Mesenchymal stem cell (in vitro differentiated cells and primary cell): ENCODE data around the gene DISC1.

Source experiments
- DNase-seq: peaks from one replicate; pipeline ENCODE4 v3.0.0-alpha.2; 2013
- H2AFZ ChIP-seq: one replicate; pipeline ENCODE4 v1.6.1; 2013; ENCODE audit warnings: low read depth, mild to moderate bottlenecking, control low read depth, inconsistent platforms, low read length, moderate library complexity
- H2AK5ac ChIP-seq: 2 replicates; pipeline ENCODE4 v1.6.1; 2013; ENCODE audit warnings: low read length, moderate library complexity, mild to moderate bottlenecking, inconsistent platforms; ENCODE audit not compliant: severe bottlenecking
- H2BK120ac ChIP-seq: one replicate; pipeline ENCODE4 v1.6.1; 2013; ENCODE audit warnings: low read depth, mild to moderate bottlenecking, inconsistent platforms, low read length, moderate library complexity
- H2BK12ac ChIP-seq, 2 experiments: one replicate each; pipeline ENCODE4 v1.6.1; 2013; ENCODE audit warnings: inconsistent platforms in 2 of 2, low read length in 2 of 2, mild to moderate bottlenecking in 2 of 2, moderate library complexity in 2 of 2, control low read depth in 1 of 2
- H2BK15ac ChIP-seq: one replicate; pipeline ENCODE4 v1.6.1; 2013; ENCODE audit warnings: mild to moderate bottlenecking, low read depth, inconsistent platforms; ENCODE audit not compliant: poor library complexity, severe bottlenecking
- H2BK5ac ChIP-seq: 2 replicates; pipeline ENCODE4 v1.6.1; 2013; ENCODE audit warnings: low read depth, mild to moderate bottlenecking, low read length, control low read depth, inconsistent platforms; ENCODE audit not compliant: poor library complexity, severe bottlenecking
- H3K14ac ChIP-seq, 2 experiments: one replicate each; pipeline ENCODE4 v1.6.1; 2013; ENCODE audit warnings: inconsistent platforms in 2 of 2, low read length in 2 of 2, control low read depth in 1 of 2, mild to moderate bottlenecking in 1 of 2, moderate library complexity in 1 of 2
- H3K18ac ChIP-seq, 2 experiments: one replicate each; pipeline ENCODE4 v1.6.1; 2013; ENCODE audit warnings: inconsistent platforms in 2 of 2, low read length in 2 of 2, control low read depth in 1 of 2, low read depth in 1 of 2, mild to moderate bottlenecking in 1 of 2
- H3K23ac ChIP-seq, 2 experiments: one replicate each; pipeline ENCODE4 v1.6.1; 2013; ENCODE audit warnings: inconsistent platforms in 2 of 2, low read length in 2 of 2, mild to moderate bottlenecking in 2 of 2, moderate library complexity in 2 of 2, control low read depth in 1 of 2
- H3K27ac ChIP-seq: 2 replicates; pipeline ENCODE4 v1.5.1; 2013; ENCODE audit warnings: mild to moderate bottlenecking, moderate library complexity, low read length, control low read depth, inconsistent platforms; ENCODE audit not compliant: poor library complexity, severe bottlenecking
- H3K27me3 ChIP-seq, 2 experiments: 2 replicates each; pipeline versions ENCODE4 v1.6.1 to v1.7.0; 2013; ENCODE audit warnings: low read length in 2 of 2, mild to moderate bottlenecking in 2 of 2, moderate library complexity in 2 of 2, control low read depth in 1 of 2, inconsistent platforms in 1 of 2; ENCODE audit not compliant: control insufficient read depth in 1 of 2, insufficient read depth in 1 of 2
- H3K36me3 ChIP-seq, 2 experiments: 2 replicates each; pipeline versions ENCODE4 v1.6.1 to v1.7.0; 2013; ENCODE audit warnings: low read length in 2 of 2, control low read depth in 1 of 2, inconsistent platforms in 1 of 2, low read depth in 1 of 2, mild to moderate bottlenecking in 1 of 2; ENCODE audit not compliant: insufficient read depth in 2 of 2, control insufficient read depth in 1 of 2
- H3K4ac ChIP-seq, 2 experiments: one replicate each; pipeline ENCODE4 v1.6.1; 2013; ENCODE audit warnings: inconsistent platforms in 2 of 2, low read length in 2 of 2, mild to moderate bottlenecking in 2 of 2, moderate library complexity in 2 of 2, control low read depth in 1 of 2, low read depth in 1 of 2
- H3K4me1 ChIP-seq: 2 replicates; pipeline ENCODE4 v1.6.1; 2013; ENCODE audit warnings: low read depth, low read length, control low read depth; ENCODE audit not compliant: control insufficient read depth, insufficient read depth
- H3K4me2 ChIP-seq: 2 replicates; pipeline ENCODE4 v1.6.1; 2013; ENCODE audit warnings: low read length, mild to moderate bottlenecking, inconsistent platforms; ENCODE audit not compliant: poor library complexity, severe bottlenecking
- H3K4me3 ChIP-seq, 2 experiments: 2 replicates each; pipeline versions ENCODE4 v1.5.1 to v1.7.0; 2013; ENCODE audit warnings: low read length in 2 of 2, mild to moderate bottlenecking in 2 of 2, control low read depth in 1 of 2, low read depth in 1 of 2; ENCODE audit not compliant: insufficient read depth in 1 of 2
- H3K79me1 ChIP-seq: replicated peaks from 2 replicates; pipeline ENCODE4 v1.6.1; 2013; ENCODE audit warnings: mild to moderate bottlenecking, control low read depth, low read length, inconsistent platforms; ENCODE audit not compliant: poor library complexity, severe bottlenecking
- H3K9ac ChIP-seq: 2 replicates; pipeline ENCODE4 v1.7.0; 2013; ENCODE audit warnings: mild to moderate bottlenecking, low read length, moderate library complexity
- H3K9me3 ChIP-seq: 2 replicates; pipeline ENCODE4 v1.7.0; 2013; ENCODE audit warnings: mild to moderate bottlenecking, low read length; ENCODE audit not compliant: control insufficient read depth
- H4K8ac ChIP-seq: one replicate; pipeline ENCODE4 v1.6.1; 2013; ENCODE audit warnings: inconsistent platforms, mild to moderate bottlenecking, low read length, moderate library complexity
- H4K91ac ChIP-seq: one replicate; pipeline ENCODE4 v1.6.1; 2013; ENCODE audit warnings: mild to moderate bottlenecking, low read length, inconsistent platforms
- WGBS: methylation state at CpG from one replicate; pipeline ENCODE4 v1.1.7; 2013; ENCODE audit warnings: mixed read lengths; 5-methylcytosine and 5-hydroxymethylcytosine counted together

DISC1 gene

GRCh38 chr1:231786126-231786525, 159.5 kb downstream of the DISC1 start:
- Histone ChIP-seq H4K91ac (no peak overlapping the region), H3K4ac (no peak overlapping the region), H3K9me3 (peaks cover 2% of the 10 kb centered on the region), H2BK12ac (no peak overlapping the region), H2AK5ac (no peak overlapping the region), H3K4me2 (no peak overlapping the region), H3K79me1 (peaks cover 26% of the 10 kb centered on the region), H3K14ac (no peak overlapping the region), H4K8ac (no peak overlapping the region), H2BK120ac (no peak overlapping the region), H3K9ac (no peak overlapping the region), H2AFZ (no peak overlapping the region), H3K4me3 (no peak overlapping the region), H3K4me1 (peaks cover 1% of the 10 kb centered on the region), H2BK15ac (no peak overlapping the region), H3K23ac (no peak overlapping the region), H3K36me3 (peaks cover 0 to 8% of the 10 kb centered on the region in 2 experiments), H3K27ac (no peak overlapping the region), H3K18ac (no peak overlapping the region), H3K27me3 (no peaks in the 10 kb centered on the region), H2BK5ac (no peak overlapping the region)
- DNase-seq, result no peak
- WGBS, result 95% methylated on average over 1 of the region's 1 CpG

DNA sequence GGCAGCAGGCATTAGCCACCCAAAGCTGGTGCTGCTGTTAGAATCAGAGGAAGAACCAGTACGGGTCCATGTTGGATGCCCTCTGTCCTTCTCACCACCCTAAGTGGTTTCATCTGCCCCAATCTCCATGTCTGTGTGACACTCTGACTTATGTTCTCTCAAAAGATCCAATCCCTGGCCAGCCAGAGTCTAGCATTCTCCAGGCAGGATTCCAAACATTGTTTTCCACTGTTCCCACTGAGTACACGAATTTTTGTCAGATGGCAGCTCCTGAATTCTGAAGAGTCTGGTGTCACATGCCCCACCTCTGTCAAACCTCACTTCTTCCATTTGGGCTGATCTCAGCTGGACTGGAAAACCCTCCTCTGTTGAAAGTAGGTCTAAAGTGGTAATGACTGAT, 166.0 kb downstream of the DISC1 start:
- no peak for DNase-seq
- 83% methylated on average over 2 of the region's 2 CpGs for WGBS

DNA sequence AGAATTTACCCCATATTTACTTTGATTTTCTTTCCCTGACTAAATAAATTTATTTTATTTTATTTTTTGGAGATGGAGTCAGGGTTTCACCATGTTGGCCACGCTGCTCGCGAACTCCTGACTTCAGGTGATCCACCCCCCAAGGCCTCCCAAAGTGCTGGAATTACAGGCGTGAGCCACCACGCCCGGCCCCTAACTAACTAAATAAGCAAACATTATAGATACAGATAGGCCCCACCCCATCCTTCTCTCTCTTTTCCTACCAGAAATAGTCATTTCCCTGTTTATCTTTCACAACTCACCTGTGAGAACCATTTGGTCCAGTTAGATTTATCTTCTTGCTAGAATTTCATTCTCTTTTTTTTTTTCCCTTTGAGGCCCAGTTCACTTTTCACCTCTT, 167.3 kb downstream of the DISC1 start:
- peaks cover 2% of the 10 kb centered on the region for H3K9me3 ChIP-seq
- H3K4me1 ChIP-seq, result no peaks in the 10 kb centered on the region
- no peak overlapping the region for H4K91ac ChIP-seq
- no peak overlapping the region for H3K4me3 ChIP-seq
- no peak overlapping the region for H3K18ac ChIP-seq
- H3K27ac ChIP-seq, result no peak overlapping the region
- H3K36me3 ChIP-seq, result peaks cover 0 to 7% of the 10 kb centered on the region in 2 experiments
- no peak for DNase-seq
- no peak overlapping the region for H3K23ac ChIP-seq
- H3K4me2 ChIP-seq, result no peak overlapping the region
- no peak overlapping the region for H3K9ac ChIP-seq
- H2BK12ac ChIP-seq, result no peak overlapping the region
- H3K27me3 ChIP-seq, result no peaks in the 10 kb centered on the region
- no peak overlapping the region for H3K14ac ChIP-seq
- H2BK120ac ChIP-seq, result no peak overlapping the region
- no peak overlapping the region for H2BK5ac ChIP-seq
- WGBS, result over 99% methylated on average over 6 of the region's 6 CpGs
- H4K8ac ChIP-seq, result no peak overlapping the region
- H3K79me1 ChIP-seq, result peaks cover 15% of the 10 kb centered on the region
- no peak overlapping the region for H2BK15ac ChIP-seq
- no peak overlapping the region for H2AFZ ChIP-seq
- no peak overlapping the region for H3K4ac ChIP-seq
- H2AK5ac ChIP-seq, result no peak overlapping the region

More for the DNA sequence above, 166.0 kb downstream of the DISC1 start:
- H4K8ac ChIP-seq, result no peak overlapping the region
- H4K91ac ChIP-seq, result no peak overlapping the region
- H3K4me1 ChIP-seq, result no peaks in the 10 kb centered on the region
- H3K4ac ChIP-seq, result no peak overlapping the region
- H3K9ac ChIP-seq, result no peak overlapping the region
- H2BK120ac ChIP-seq, result no peak overlapping the region
- H3K4me2 ChIP-seq, result no peak overlapping the region
- no peak overlapping the region for H2BK5ac ChIP-seq
- H3K79me1 ChIP-seq, result peaks cover 15% of the 10 kb centered on the region
- peaks cover 0 to 7% of the 10 kb centered on the region in 2 experiments for H3K36me3 ChIP-seq
- H3K27me3 ChIP-seq, result no peaks in the 10 kb centered on the region
- H3K9me3 ChIP-seq, result peaks cover 2% of the 10 kb centered on the region
- no peak overlapping the region for H3K4me3 ChIP-seq
- no peak overlapping the region for H3K23ac ChIP-seq
- no peak overlapping the region for H2AFZ ChIP-seq
- H2BK15ac ChIP-seq, result no peak overlapping the region
- H2AK5ac ChIP-seq, result no peak overlapping the region
- no peak overlapping the region for H3K18ac ChIP-seq
- no peak overlapping the region for H3K14ac ChIP-seq
- H3K27ac ChIP-seq, result no peak overlapping the region
- H2BK12ac ChIP-seq, result no peak overlapping the region

GRCh38 chr1:231796141-231796540, 169.6 kb downstream of the DISC1 start:
- H3K4ac ChIP-seq, result no peak overlapping the region
- no peak overlapping the region for H2AK5ac ChIP-seq
- H3K4me1 ChIP-seq, result no peaks in the 10 kb centered on the region
- H3K4me2 ChIP-seq, result no peak overlapping the region
- H3K23ac ChIP-seq, result no peak overlapping the region
- H3K18ac ChIP-seq, result no peak overlapping the region
- H2BK120ac ChIP-seq, result no peak overlapping the region
- no peak overlapping the region for H3K4me3 ChIP-seq
- H4K91ac ChIP-seq, result no peak overlapping the region
- no peak overlapping the region for H2BK5ac ChIP-seq
- DNase-seq, result no peak
- H3K36me3 ChIP-seq, result peaks cover 0 to 3% of the 10 kb centered on the region in 2 experiments
- no peak overlapping the region for H3K27ac ChIP-seq
- WGBS, result 94% methylated on average over 5 of the region's 6 CpGs
- H4K8ac ChIP-seq, result no peak overlapping the region
- peaks cover 8% of the 10 kb centered on the region for H3K79me1 ChIP-seq
- H2BK12ac ChIP-seq, result no peak overlapping the region
- H2AFZ ChIP-seq, result no peak overlapping the region
- H2BK15ac ChIP-seq, result no peak overlapping the region
- H3K14ac ChIP-seq, result no peak overlapping the region
- no peaks in the 10 kb centered on the region for H3K27me3 ChIP-seq
- no peak overlapping the region for H3K9ac ChIP-seq
- H3K9me3 ChIP-seq, result no peaks in the 10 kb centered on the region
